ENCODE data around the gene NAV2.

GRCh38 chr11:19738124-19738523, 25.5 kb downstream of the NAV2 start:
- TF ChIP-seq POLR2AphosphoS5 (IDR thresholded peaks at IDR 0.05; ENCODE audit: borderline replicate concordance, low read depth, low read length) (no peak), EZH2 (IDR thresholded peaks at IDR 0.05) (no peak), FOXP2 (optimal IDR thresholded peaks at IDR 0.05; ENCODE audit: control extremely low read depth, extremely low read length, insufficient read depth) (no peak)

Data from SK-N-MC (cell line).